C1 segment of cervical spinal cord (tissue), 14 donors: Measurements from ENCODE around the gene CSTF1.

ENCODE experiments used
- DNase-seq, 14 donors: peaks; one replicate each; lab custom pipeline; 2025; lab: John Stamatoyannopoulos, UW

The CSTF1 gene

GRCh38 chr20:56451056-56451765 lies 58.8 kb downstream of the CSTF1 start:
- no peak for DNase-seq

- DNase-seq, result no peak
These were observed 60.9 kb downstream of the CSTF1 start for GRCh38 chr20:56453352-56453751.

- no peak for DNase-seq
These were observed 62.3 kb downstream of the CSTF1 start for GRCh38 chr20:56454754-56455153.
